NAMALWA (cell line): ENCODE measurements around the gene FUCA1.
A peak's percentile ranks its signal among the peaks of the same experiment; 100 is the strongest.
"Not testable (repeated sequence)": the region's sequence is repeated elsewhere in the genome, so short reads cannot be mapped to it uniquely, and the experiment has no call there.

Source experiments
- DNase-seq: peaks from one replicate; pipeline ENCODE4 v3.0.0-alpha.2; 2015; ENCODE audit warnings: low spot score

The FUCA1 gene

GRCh38 chr1:23867895-23868556, at the start of gene FUCA1:
Gene FUCA1, minus strand, starts transcription at chr1:23868290. Its CDS starts 4 bp downstream, at chr1:23868286.
- DNase-seq, result peak; percentile 98

GRCh38 chr1:23916209-23917131, 48.4 kb upstream of the FUCA1 start:
- DNase-seq, result peak; percentile 87

- DNase-seq, result no peak
These were observed 47.4 kb upstream of the FUCA1 start for GRCh38 chr1:23915466-23915865.

GRCh38 chr1:23914921-23915320, 46.8 kb upstream of the FUCA1 start:
- DNase-seq, result peak; percentile 25

- DNase-seq, result peak; percentile 70
These were observed 45.3 kb upstream of the FUCA1 start, which contains the start of gene CNR2 for GRCh38 chr1:23913212-23913880. Gene CNR2, minus strand, starts transcription at chr1:23913362. Its CDS starts 37,745 bp downstream, at chr1:23875617.

- no peak for DNase-seq
These were observed 43.8 kb upstream of the FUCA1 start for GRCh38 chr1:23911921-23912320.

- peak; percentile 52 for DNase-seq
These were observed 42.6 kb upstream of the FUCA1 start for GRCh38 chr1:23910553-23911246.

GRCh38 chr1:23910144-23910543, 42.1 kb upstream of the FUCA1 start:
- no peak for DNase-seq

GRCh38 chr1:23909412-23909811, 41.3 kb upstream of the FUCA1 start:
- DNase-seq, result peak; percentile 62

- DNase-seq, result peak; percentile 85
These were observed 40.6 kb upstream of the FUCA1 start for GRCh38 chr1:23908453-23909341.

GRCh38 chr1:23906731-23907130, 38.6 kb upstream of the FUCA1 start:
- peak; percentile 45 for DNase-seq

GRCh38 chr1:23905461-23906025, 37.5 kb upstream of the FUCA1 start:
- no peak for DNase-seq

- DNase-seq, result no peak
These were observed 36.8 kb upstream of the FUCA1 start for GRCh38 chr1:23904748-23905357.

- no peak for DNase-seq
These were observed 35.7 kb upstream of the FUCA1 start for GRCh38 chr1:23903754-23904153.

GRCh38 chr1:23902321-23903278, 34.5 kb upstream of the FUCA1 start:
- DNase-seq, result no peak

GRCh38 chr1:23900017-23900416, 31.9 kb upstream of the FUCA1 start:
- DNase-seq, result not testable (repeated sequence)

GRCh38 chr1:23899070-23899469, 31.0 kb upstream of the FUCA1 start:
- no peak for DNase-seq

GRCh38 chr1:23897083-23897482, 29.0 kb upstream of the FUCA1 start:
- no peak for DNase-seq

GRCh38 chr1:23896491-23896890, 28.4 kb upstream of the FUCA1 start:
- DNase-seq, result no peak
